Stomach smooth muscle (tissue), 2 donors: ENCODE data around the gene EIF3C.
"Not testable (repeated sequence)": the region's sequence is repeated elsewhere in the genome, so short reads cannot be mapped to it uniquely, and the experiment has no call there.

Experiments
- H3K27ac ChIP-seq: one replicate; pipeline ENCODE4 v1.7.0; 2013; ENCODE audit warnings: mild to moderate bottlenecking, low read length, inconsistent platforms
- H3K27me3 ChIP-seq, 2 donors: one replicate each; pipeline ENCODE4 v1.7.0; 2013; ENCODE audit warnings: low read length in 2 of 2; ENCODE audit not compliant: insufficient read depth in 2 of 2, control insufficient read depth in 1 of 2
- H3K36me3 ChIP-seq, 2 donors: one replicate each; pipeline ENCODE4 v1.7.0; 2013; ENCODE audit warnings: low read length in 2 of 2; ENCODE audit not compliant: control insufficient read depth in 2 of 2, insufficient read depth in 2 of 2
- H3K4me1 ChIP-seq: one replicate; pipeline ENCODE4 v1.7.0; 2013; ENCODE audit warnings: low read length; ENCODE audit not compliant: control insufficient read depth, insufficient read depth
- H3K4me3 ChIP-seq, 2 donors: one replicate each; pipeline ENCODE4 v1.7.0; 2013; ENCODE audit warnings: low read length in 2 of 2
- H3K9ac ChIP-seq, 2 donors: one replicate each; pipeline ENCODE4 v1.7.0; 2013; ENCODE audit warnings: low read length in 2 of 2, mild to moderate bottlenecking in 1 of 2
- H3K9me3 ChIP-seq, 2 donors: one replicate each; pipeline ENCODE4 v1.7.0; 2013; ENCODE audit warnings: low read length in 2 of 2; ENCODE audit not compliant: control insufficient read depth in 2 of 2
- donor health status: healthy.
- donor health status: Pancreatic carcinoma.

EIF3C gene

GRCh38 chr16:28711220-28712083, at the start of gene EIF3C:
EIF3C (plus strand) TSS chr16:28711464; CDS start chr16:28711687, 223 bp downstream.
- H3K36me3 ChIP-seq, H3K4me3 ChIP-seq, H3K27me3 ChIP-seq, H3K4me1 ChIP-seq, H3K9me3 ChIP-seq, H3K9ac ChIP-seq, H3K27ac ChIP-seq: not testable (repeated sequence)

- not testable (repeated sequence) for H3K9me3 ChIP-seq, H3K27ac ChIP-seq, H3K4me3 ChIP-seq, H3K4me1 ChIP-seq, H3K27me3 ChIP-seq, H3K9ac ChIP-seq, H3K36me3 ChIP-seq
Measured at GRCh38 chr16:28666264-28666663, 45.0 kb upstream of the EIF3C start.

GRCh38 chr16:28667480-28667879, 43.8 kb upstream of the EIF3C start:
- not testable (repeated sequence) for H3K9me3 ChIP-seq, H3K36me3 ChIP-seq, H3K9ac ChIP-seq, H3K27me3 ChIP-seq, H3K4me3 ChIP-seq, H3K4me1 ChIP-seq, H3K27ac ChIP-seq

GRCh38 chr16:28668199-28668598, 43.1 kb upstream of the EIF3C start:
- H3K9me3 ChIP-seq, H3K36me3 ChIP-seq, H3K9ac ChIP-seq, H3K4me1 ChIP-seq, H3K27ac ChIP-seq, H3K4me3 ChIP-seq, H3K27me3 ChIP-seq: not testable (repeated sequence)

- H3K9ac ChIP-seq, H3K36me3 ChIP-seq, H3K4me3 ChIP-seq, H3K27me3 ChIP-seq, H3K9me3 ChIP-seq, H3K4me1 ChIP-seq, H3K27ac ChIP-seq: not testable (repeated sequence)
Measured at GRCh38 chr16:28688327-28688952, 22.8 kb upstream of the EIF3C start.

GRCh38 chr16:28689425-28689824, 21.8 kb upstream of the EIF3C start:
- not testable (repeated sequence) for H3K27me3 ChIP-seq, H3K9ac ChIP-seq, H3K9me3 ChIP-seq, H3K4me1 ChIP-seq, H3K36me3 ChIP-seq, H3K4me3 ChIP-seq, H3K27ac ChIP-seq

GRCh38 chr16:28691722-28692121, 19.5 kb upstream of the EIF3C start:
- not testable (repeated sequence) for H3K9me3 ChIP-seq, H3K4me1 ChIP-seq, H3K36me3 ChIP-seq, H3K27ac ChIP-seq, H3K9ac ChIP-seq, H3K27me3 ChIP-seq, H3K4me3 ChIP-seq

GRCh38 chr16:28693257-28693950, 17.9 kb upstream of the EIF3C start:
- H3K27me3 ChIP-seq, H3K9me3 ChIP-seq, H3K4me3 ChIP-seq, H3K27ac ChIP-seq, H3K9ac ChIP-seq, H3K36me3 ChIP-seq, H3K4me1 ChIP-seq: not testable (repeated sequence)

- not testable (repeated sequence) for H3K27me3 ChIP-seq, H3K36me3 ChIP-seq, H3K9me3 ChIP-seq, H3K4me1 ChIP-seq, H3K4me3 ChIP-seq, H3K27ac ChIP-seq, H3K9ac ChIP-seq
Measured at GRCh38 chr16:28699792-28700191, 11.5 kb upstream of the EIF3C start.

- not testable (repeated sequence) for H3K9ac ChIP-seq, H3K9me3 ChIP-seq, H3K27me3 ChIP-seq, H3K4me3 ChIP-seq, H3K4me1 ChIP-seq, H3K27ac ChIP-seq, H3K36me3 ChIP-seq
Measured at GRCh38 chr16:28700349-28700748, 10.9 kb upstream of the EIF3C start.

GRCh38 chr16:28701384-28701783, 9.9 kb upstream of the EIF3C start:
- not testable (repeated sequence) for H3K4me3 ChIP-seq, H3K9ac ChIP-seq

More at GRCh38 chr16:28701384-28701783, 9.9 kb upstream of the EIF3C start:
- H3K9me3 ChIP-seq, H3K36me3 ChIP-seq, H3K4me1 ChIP-seq, H3K27me3 ChIP-seq, H3K27ac ChIP-seq: not testable (repeated sequence)
